Cortex of kidney (tissue), 1 donor: Measurements from ENCODE around the gene CCNB2.

Source experiments
- DNase-seq: peaks from one replicate; lab custom pipeline; 2025; lab: John Stamatoyannopoulos, UW

Gene CCNB2

DNA sequence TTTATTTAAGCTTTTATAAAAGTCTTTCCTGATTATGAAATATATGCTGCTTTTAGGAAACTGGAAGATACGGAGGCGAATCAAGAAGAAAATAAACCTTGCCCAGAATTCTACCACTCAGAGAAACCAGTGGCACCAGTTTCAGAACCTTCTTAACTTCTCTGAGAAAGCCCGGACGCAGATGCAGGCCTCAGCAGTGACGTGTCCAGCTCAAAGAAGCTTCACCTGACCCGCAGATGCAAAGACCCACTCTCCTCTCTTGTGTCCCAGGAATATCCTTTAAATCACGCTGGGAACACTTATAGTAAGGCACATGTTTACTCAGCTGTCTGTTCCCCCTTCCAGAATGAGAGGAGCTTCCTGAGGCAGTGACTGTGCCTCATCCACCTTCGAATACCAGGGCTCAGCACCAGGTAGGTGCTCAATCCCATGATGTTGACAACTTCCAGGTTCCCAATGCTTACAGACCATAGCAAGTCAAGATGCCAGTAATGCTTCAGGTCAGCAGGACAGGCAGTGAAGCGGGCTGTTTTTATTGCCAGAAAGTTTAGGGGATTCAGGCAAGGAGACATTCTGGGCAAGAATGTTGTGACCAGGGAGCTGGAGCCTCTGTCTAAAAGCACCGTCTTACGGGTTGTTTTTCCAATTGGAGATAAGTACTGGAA lies 61.8 kb downstream of the CCNB2 start:
- no peak for DNase-seq

DNA sequence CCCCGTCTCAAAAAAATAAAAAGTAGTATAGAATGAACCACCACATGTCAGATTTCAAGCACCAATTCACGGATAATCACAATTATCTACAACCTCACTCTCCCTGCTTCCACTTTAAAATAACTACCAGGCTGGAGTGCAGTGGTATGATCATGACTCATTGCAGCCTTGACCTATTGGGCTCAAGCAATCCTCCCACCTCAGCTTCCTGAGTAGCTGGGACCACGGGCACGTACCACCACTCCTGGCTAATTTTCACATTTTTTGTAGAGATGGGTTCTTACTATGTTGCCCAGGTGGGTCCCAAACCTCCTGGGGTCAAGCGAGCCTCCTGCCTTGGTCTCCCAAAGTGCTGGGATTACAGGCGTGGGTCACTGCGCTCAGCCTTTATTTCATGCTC lies 63.6 kb downstream of the CCNB2 start:
- DNase-seq = no peak

DNA sequence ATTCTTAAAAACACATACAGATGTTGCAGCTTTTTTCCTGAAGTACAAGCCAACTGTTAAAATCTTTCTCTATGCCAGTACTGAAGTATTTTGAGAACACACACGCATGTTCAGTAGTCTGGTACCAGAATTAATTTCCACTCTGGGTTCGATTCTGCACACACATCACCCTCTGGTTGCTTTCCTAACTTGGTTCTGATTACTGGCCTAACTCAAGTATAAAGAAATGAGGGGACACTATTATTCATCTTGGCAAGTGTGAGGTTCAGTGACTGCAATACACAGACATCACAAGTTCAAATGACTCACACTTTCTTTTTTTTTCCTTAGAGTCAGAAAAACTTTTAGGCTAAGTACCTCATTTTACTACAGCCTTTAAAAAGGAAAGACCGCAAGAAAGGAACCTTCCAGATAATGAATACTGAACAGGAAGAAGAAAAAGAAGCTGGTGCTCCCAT lies 64.3 kb downstream of the CCNB2 start:
- DNase-seq = no peak

DNA sequence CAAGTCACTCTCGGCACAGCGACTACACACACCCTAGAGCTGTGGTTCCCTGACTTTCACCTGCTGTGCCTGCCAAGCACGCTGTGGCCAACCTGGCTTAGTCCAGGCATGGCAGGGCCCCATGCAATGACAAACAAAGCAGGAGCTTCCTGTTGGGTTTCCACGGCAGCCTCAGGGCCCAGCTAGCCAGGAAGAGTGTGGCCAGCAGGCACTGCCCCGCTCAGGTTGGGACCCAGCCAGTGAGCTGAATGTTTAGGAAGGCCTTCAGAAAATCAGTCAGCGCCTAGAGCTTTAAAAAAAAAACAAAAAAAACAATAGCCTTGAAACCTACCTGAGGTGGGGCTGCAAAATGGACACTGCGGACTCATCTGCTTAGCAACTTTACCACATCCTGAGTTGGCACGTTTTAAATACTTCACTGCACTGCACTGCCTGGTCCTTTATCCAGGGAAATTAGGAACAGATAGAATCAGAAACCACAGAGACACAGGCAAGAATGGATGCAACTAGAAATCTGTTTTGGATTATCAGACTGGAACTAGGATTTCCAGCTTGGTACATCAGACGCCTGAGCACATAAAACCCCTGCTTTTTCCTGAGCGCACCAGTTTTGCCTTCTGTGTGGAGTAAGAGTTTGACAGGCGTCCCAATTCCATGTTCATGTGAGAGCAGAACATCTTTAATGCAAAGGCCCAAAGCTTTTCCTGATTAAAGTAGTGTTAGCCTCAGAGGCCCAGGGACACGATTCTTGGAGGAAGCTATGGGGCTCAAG lies 65.5 kb downstream of the CCNB2 start:
- DNase-seq = no peak

DNA sequence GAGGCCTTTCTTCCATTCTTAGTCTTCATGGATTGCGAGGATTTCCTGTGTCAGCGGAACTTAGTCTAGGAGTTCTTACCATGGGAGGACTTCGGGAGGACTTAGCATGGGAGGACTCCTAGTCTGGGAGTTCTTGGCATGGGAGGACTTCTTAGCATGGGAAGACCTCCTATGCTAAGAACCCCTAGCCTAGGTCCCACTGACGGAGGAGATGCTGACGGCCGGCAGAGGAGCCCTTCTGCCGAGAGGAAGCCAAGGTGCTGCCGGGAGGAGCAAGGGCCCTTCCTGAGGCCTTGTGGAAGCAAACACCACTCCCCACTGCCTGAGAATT lies 66.1 kb downstream of the CCNB2 start:
- no peak for DNase-seq

DNA sequence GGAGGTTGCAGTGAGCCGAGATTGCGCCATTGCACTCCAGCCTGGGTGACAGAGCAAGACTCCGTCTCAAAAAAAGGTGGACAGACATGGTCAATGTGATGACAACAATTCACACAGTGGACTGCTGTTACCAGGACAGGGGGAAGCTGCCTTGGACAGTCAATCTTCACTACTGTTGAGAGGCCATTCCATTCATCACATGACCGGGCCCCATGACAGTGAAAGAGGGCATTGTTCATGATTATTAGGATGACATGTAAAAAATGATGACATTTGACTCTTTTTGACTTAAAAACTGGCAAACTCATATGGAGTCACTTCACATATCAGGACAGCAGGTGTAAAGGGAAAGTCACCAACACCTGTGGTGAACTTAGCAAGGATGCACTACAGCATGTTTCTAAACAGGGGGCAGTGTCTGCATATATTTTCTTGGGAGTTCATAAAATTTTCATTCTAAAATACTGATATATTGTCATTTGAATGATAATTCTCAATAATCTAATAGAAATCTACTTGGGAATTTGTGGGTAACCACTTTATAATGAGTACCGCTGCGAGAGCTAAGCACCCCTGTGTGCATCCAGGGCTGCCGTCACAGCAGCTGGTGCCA lies 67.4 kb downstream of the CCNB2 start:
- no peak for DNase-seq

DNA sequence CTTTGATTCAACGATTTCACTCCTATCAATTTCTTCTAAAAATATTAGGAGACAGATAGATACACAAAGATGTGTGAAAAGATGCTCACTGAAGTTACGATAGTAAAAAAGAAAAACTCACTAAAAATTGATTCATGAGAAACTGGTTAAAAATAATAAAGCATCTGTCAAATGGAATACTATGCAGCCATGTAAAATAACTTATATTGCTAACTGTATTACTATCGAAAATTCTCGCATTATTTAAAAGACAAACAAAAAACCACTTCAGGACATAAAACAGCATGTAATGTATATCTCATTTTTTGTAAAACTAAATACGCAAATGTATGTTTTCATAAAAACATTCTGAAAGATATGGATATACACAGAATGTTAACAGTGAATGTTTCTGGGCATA lies 68.2 kb downstream of the CCNB2 start:
- no peak for DNase-seq

DNA sequence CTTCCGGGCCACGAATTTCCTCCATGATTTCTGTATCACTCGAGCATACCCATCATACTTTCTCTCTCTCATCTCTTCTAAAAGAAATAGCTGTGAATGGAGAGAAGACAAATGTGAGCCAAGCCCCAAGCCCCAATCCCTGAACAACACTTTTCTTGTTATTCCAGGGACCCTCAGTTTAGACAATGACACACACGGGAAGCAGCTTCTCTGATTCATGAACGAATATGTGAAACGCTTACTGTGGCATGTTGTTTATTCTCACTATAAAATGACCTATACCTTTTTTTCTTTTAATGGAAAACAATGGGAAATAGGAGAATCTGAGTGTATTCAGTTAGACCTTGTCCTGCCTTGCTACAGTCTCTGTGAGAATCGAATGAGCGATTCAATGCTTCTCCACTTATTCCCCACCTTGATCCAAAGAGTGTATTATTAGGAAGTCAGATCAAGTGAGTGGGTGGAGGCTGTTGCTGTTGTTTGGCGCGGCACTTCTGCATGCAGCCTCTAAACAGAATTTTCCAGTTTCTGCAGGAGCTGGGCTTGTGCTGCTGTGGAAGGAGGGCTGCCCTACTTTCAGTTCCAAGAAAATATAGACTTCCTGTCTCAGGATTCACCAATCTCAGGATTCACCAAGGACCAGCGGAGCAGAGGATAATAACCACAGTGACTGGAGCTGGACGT lies 69.3 kb downstream of the CCNB2 start:
- DNase-seq = no peak
